Measurements from ENCODE around the gene CDK5.

- TF ChIP-seq, protein P1, sequence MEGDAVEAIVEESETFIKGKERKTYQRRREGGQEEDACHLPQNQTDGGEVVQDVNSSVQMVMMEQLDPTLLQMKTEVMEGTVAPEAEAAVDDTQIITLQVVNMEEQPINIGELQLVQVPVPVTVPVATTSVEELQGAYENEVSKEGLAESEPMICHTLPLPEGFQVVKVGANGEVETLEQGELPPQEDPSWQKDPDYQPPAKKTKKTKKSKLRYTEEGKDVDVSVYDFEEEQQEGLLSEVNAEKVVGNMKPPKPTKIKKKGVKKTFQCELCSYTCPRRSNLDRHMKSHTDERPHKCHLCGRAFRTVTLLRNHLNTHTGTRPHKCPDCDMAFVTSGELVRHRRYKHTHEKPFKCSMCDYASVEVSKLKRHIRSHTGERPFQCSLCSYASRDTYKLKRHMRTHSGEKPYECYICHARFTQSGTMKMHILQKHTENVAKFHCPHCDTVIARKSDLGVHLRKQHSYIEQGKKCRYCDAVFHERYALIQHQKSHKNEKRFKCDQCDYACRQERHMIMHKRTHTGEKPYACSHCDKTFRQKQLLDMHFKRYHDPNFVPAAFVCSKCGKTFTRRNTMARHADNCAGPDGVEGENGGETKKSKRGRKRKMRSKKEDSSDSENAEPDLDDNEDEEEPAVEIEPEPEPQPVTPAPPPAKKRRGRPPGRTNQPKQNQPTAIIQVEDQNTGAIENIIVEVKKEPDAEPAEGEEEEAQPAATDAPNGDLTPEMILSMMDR (IDR thresholded peaks at IDR 0.05) = no peak
- TF ChIP-seq POLR2A (IDR thresholded peaks at IDR 0.05) (no peak), POLR2AphosphoS5 (IDR thresholded peaks at IDR 0.05; ENCODE audit: insufficient read depth in 1 of 2, low read depth in 1 of 2) (no peak)
Observed at GRCh38 chr7:151070574-151070960, 12.9 kb upstream of the CDK5 start.

Data from vagina (tissue), 2 donors.